ENCODE data around the gene SRRM5.

DNA sequence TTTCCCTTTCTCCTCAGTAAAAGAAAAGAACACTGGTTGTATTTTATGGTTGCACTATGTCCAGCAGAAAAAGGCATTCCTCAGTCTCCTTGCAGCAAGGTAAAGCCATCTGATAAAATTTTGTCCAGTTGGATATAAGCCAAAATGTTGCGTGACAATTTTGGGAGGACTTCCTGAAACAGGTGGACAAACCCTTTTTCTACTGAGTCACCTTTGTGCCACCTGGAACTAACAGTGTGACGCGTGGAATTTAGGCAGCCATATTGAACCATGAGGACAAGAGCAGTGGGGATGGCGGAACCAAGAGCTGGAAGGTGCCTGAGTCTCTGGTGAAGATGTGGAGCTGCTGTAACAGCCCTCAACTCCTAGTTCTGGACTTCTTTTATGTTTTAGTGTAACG is 19.6 kb downstream of the SRRM5 start:
- TF ChIP-seq, protein P1, sequence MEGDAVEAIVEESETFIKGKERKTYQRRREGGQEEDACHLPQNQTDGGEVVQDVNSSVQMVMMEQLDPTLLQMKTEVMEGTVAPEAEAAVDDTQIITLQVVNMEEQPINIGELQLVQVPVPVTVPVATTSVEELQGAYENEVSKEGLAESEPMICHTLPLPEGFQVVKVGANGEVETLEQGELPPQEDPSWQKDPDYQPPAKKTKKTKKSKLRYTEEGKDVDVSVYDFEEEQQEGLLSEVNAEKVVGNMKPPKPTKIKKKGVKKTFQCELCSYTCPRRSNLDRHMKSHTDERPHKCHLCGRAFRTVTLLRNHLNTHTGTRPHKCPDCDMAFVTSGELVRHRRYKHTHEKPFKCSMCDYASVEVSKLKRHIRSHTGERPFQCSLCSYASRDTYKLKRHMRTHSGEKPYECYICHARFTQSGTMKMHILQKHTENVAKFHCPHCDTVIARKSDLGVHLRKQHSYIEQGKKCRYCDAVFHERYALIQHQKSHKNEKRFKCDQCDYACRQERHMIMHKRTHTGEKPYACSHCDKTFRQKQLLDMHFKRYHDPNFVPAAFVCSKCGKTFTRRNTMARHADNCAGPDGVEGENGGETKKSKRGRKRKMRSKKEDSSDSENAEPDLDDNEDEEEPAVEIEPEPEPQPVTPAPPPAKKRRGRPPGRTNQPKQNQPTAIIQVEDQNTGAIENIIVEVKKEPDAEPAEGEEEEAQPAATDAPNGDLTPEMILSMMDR (conservative IDR thresholded peaks at IDR 0.05) = no peak
- TF ChIP-seq ZFX (IDR thresholded peaks at IDR 0.05) = no peak

All from C4-2B (cell line).